Measurements from ENCODE around the gene METTL24. TPM values are rescaled to one million over a fixed set of nuclear protein-coding genes. Genes with fewer than 3 reads are reported as not detected.
A peak's percentile ranks its signal among the peaks of the same experiment; 100 is the strongest.

The METTL24 gene
- total RNA-seq, 1 donor from 2014 or later = 3.2 TPM

DNA sequence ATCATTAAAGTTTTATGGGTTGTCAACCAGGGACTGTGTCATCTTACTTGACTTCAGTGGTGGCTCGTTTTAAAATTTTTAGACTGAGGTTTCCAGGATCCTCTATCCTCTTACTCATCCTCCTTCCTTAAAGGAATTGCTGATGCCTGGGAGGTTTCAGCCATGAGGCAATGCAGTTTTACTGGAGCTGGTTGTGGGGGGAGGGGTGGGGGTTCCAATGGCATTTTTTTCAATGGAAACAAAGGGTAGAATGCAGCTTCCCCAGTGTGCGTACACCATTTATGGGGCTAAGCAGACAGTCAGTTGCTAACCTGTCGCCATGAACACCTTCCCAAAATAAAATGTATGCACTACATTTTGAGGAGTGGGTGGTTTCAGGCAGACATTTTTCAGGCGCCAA is 88.0 kb downstream of the METTL24 start:
- Histone ChIP-seq H3K9me3 (ENCODE audit: low read depth) (no peaks in the 10 kb centered on the region), H3K36me3 (no peaks in the 10 kb centered on the region), H3K9ac (no peak overlapping the region), H3K4me2 (peak overlapping the region; percentile 59), H2AFZ (replicated peaks) (peak overlapping the region; percentile 91), H3K27ac (peak overlapping the region; percentile 34), H4K20me1 (ENCODE audit: low read depth) (no peaks in the 10 kb centered on the region), H3K27me3 (no peaks in the 10 kb centered on the region), H3F3A (ENCODE audit: low read depth) (peaks cover 17% of the 10 kb centered on the region), H3K4me3 (peak overlapping the region; percentile 8), H3K79me2 (ENCODE audit: low read depth) (no peaks in the 10 kb centered on the region), H3K4me1 (peaks cover 27% of the 10 kb centered on the region)
- Mint-ChIP-seq H3K36me3 (no peaks in the 10 kb centered on the region), H3K4me1 (peaks cover 20% of the 10 kb centered on the region), H3K9me3 (peaks cover 1% of the 10 kb centered on the region), H3K27me3 (ENCODE audit: insufficient read depth, low read depth) (no peaks in the 10 kb centered on the region), H3K27ac (peak overlapping the region; percentile 70), H3K4me3 (no peak overlapping the region)
- TF ChIP-seq, protein P1, sequence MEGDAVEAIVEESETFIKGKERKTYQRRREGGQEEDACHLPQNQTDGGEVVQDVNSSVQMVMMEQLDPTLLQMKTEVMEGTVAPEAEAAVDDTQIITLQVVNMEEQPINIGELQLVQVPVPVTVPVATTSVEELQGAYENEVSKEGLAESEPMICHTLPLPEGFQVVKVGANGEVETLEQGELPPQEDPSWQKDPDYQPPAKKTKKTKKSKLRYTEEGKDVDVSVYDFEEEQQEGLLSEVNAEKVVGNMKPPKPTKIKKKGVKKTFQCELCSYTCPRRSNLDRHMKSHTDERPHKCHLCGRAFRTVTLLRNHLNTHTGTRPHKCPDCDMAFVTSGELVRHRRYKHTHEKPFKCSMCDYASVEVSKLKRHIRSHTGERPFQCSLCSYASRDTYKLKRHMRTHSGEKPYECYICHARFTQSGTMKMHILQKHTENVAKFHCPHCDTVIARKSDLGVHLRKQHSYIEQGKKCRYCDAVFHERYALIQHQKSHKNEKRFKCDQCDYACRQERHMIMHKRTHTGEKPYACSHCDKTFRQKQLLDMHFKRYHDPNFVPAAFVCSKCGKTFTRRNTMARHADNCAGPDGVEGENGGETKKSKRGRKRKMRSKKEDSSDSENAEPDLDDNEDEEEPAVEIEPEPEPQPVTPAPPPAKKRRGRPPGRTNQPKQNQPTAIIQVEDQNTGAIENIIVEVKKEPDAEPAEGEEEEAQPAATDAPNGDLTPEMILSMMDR (IDR thresholded peaks at IDR 0.05) = no peak
- TF ChIP-seq EZH2phosphoT487 (IDR thresholded peaks at IDR 0.05) (no peak), EZH2 (IDR thresholded peaks at IDR 0.05) (no peak)
- peak; percentile 73 for DNase-seq (ENCODE audit: low spot score)

DNA sequence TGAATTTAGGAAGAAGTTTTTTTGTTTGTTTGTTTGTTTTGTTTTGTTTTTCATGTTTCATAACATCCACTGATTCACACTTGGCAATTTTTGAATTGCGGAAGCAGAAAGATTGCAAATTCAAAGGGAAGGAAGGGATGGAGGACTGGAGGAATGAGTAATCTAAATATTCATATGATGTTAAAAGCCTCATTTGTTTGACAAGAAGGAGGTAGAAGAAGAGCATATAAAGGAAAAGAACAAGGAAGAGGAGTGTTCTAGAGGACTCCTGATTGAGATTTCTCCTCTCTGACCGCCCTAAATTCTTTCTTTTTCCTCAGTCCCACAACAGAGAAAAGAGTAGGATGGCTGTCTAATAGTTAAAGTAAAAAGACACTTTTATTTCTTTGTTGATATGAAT is 88.5 kb downstream of the METTL24 start:
- peaks cover 17% of the 10 kb centered on the region for H3F3A ChIP-seq (ENCODE audit: low read depth)
- H3K4me1 Mint-ChIP-seq = peaks cover 20% of the 10 kb centered on the region
- no peaks in the 10 kb centered on the region for H3K27me3 ChIP-seq
- H3K27ac ChIP-seq = peak overlapping the region; percentile 34
- H3K9me3 ChIP-seq (ENCODE audit: low read depth) = no peaks in the 10 kb centered on the region
- H3K4me3 Mint-ChIP-seq = no peak overlapping the region
- H3K27me3 Mint-ChIP-seq (ENCODE audit: insufficient read depth, low read depth) = no peaks in the 10 kb centered on the region
- peaks cover 27% of the 10 kb centered on the region for H3K4me1 ChIP-seq
- peak overlapping the region; percentile 91 for H2AFZ ChIP-seq (replicated peaks)
- no peak for TF ChIP-seq EZH2 (IDR thresholded peaks at IDR 0.05)
- TF ChIP-seq, protein P1 (IDR thresholded peaks at IDR 0.05) = no peak
- no peak for TF ChIP-seq EZH2phosphoT487 (IDR thresholded peaks at IDR 0.05)
- H3K4me3 ChIP-seq = peak overlapping the region; percentile 8
- peak overlapping the region; percentile 70 for H3K27ac Mint-ChIP-seq
- H4K20me1 ChIP-seq (ENCODE audit: low read depth) = no peaks in the 10 kb centered on the region
- peaks cover 1% of the 10 kb centered on the region for H3K9me3 Mint-ChIP-seq
- no peaks in the 10 kb centered on the region for H3K79me2 ChIP-seq (ENCODE audit: low read depth)
- peak overlapping the region; percentile 59 for H3K4me2 ChIP-seq
- H3K9ac ChIP-seq = no peak overlapping the region
- no peak for DNase-seq (ENCODE audit: low spot score)
- no peaks in the 10 kb centered on the region for H3K36me3 ChIP-seq
- no peaks in the 10 kb centered on the region for H3K36me3 Mint-ChIP-seq

DNA sequence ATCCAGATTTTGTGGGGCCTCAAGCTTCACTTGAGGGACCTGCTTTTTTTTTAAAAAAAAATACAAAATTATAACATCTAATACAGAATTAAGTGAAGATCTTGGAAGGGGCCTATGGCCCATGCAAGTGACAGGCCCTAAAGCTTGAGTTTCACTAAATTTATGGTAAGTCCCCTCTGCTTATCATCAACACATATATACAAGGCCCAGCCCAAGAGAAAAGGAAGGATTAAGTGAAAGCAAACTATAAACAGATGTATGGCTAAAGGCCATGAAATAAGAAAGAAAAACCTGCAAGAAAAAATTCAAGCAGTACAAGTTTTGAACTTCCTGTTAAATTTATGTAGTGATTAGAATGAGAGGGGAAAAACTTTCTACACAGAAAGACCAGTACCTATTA is 91.2 kb downstream of the METTL24 start:
- no peak overlapping the region for H3K27ac Mint-ChIP-seq
- Histone ChIP-seq H2AFZ (replicated peaks) (no peak overlapping the region), H3K27ac (no peak overlapping the region), H3K4me2 (no peak overlapping the region), H3K4me1 (peaks cover 20% of the 10 kb centered on the region), H3K79me2 (ENCODE audit: low read depth) (no peaks in the 10 kb centered on the region), H4K20me1 (ENCODE audit: low read depth) (no peaks in the 10 kb centered on the region), H3F3A (ENCODE audit: low read depth) (peaks cover 13% of the 10 kb centered on the region), H3K9me3 (ENCODE audit: low read depth) (no peaks in the 10 kb centered on the region), H3K4me3 (no peak overlapping the region), H3K9ac (no peak overlapping the region), H3K36me3 (no peaks in the 10 kb centered on the region), H3K27me3 (no peaks in the 10 kb centered on the region)
- no peaks in the 10 kb centered on the region for H3K36me3 Mint-ChIP-seq
- no peaks in the 10 kb centered on the region for H3K27me3 Mint-ChIP-seq (ENCODE audit: insufficient read depth, low read depth)
- H3K4me3 Mint-ChIP-seq = no peak overlapping the region
- DNase-seq (ENCODE audit: low spot score) = no peak
- H3K4me1 Mint-ChIP-seq = peaks cover 13% of the 10 kb centered on the region
- H3K9me3 Mint-ChIP-seq = peaks cover 3% of the 10 kb centered on the region
- TF ChIP-seq, protein P1 (IDR thresholded peaks at IDR 0.05) = no peak
- TF ChIP-seq EZH2phosphoT487 (IDR thresholded peaks at IDR 0.05) = no peak
